GM18907 (cell line): ENCODE measurements around the gene TRIP12.
"Not testable (repeated sequence)": the region's sequence is repeated elsewhere in the genome, so short reads cannot be mapped to it uniquely, and the experiment has no call there.

Experiments used
- ATAC-seq: cut with Tn5 transposase; IDR thresholded peaks from one replicate; pipeline ENCODE4 v1.9.1; 2021; ENCODE audit warnings: mild to moderate bottlenecking, moderate library complexity; ENCODE audit not compliant: unreplicated experiment

Gene TRIP12

GRCh38 chr2:229779650-229780049, 142.2 kb downstream of the TRIP12 start:
- ATAC-seq, result no peak

GRCh38 chr2:229777716-229778115, 144.1 kb downstream of the TRIP12 start:
- no peak for ATAC-seq

GRCh38 chr2:229775614-229776313, 146.0 kb downstream of the TRIP12 start:
- peak; percentile 62 for ATAC-seq

GRCh38 chr2:229774237-229774636, 147.6 kb downstream of the TRIP12 start:
- no peak for ATAC-seq

GRCh38 chr2:229768235-229768634, 153.6 kb downstream of the TRIP12 start:
- ATAC-seq, result no peak

- ATAC-seq, result no peak
Observed at GRCh38 chr2:229765721-229766120, 156.1 kb downstream of the TRIP12 start.

- no peak for ATAC-seq
Observed at GRCh38 chr2:229761663-229762062, 160.1 kb downstream of the TRIP12 start.

GRCh38 chr2:229757462-229757861, 164.3 kb downstream of the TRIP12 start:
- ATAC-seq, result not testable (repeated sequence)

- ATAC-seq, result no peak
Observed at GRCh38 chr2:229752970-229753729, 168.7 kb downstream of the TRIP12 start.

- no peak for ATAC-seq
Observed at GRCh38 chr2:229749779-229750178, 172.0 kb downstream of the TRIP12 start.

- no peak for ATAC-seq
Observed at GRCh38 chr2:229748950-229749349, 172.9 kb downstream of the TRIP12 start.

GRCh38 chr2:229742691-229743090, 179.1 kb downstream of the TRIP12 start:
- ATAC-seq, result not testable (repeated sequence)

- no peak for ATAC-seq
Observed at GRCh38 chr2:229740279-229740678, 181.5 kb downstream of the TRIP12 start.

GRCh38 chr2:229738024-229738625, 183.7 kb downstream of the TRIP12 start:
- no peak for ATAC-seq

GRCh38 chr2:229734410-229734809, 187.4 kb downstream of the TRIP12 start:
- no peak for ATAC-seq

GRCh38 chr2:229733611-229734245, 188.1 kb downstream of the TRIP12 start:
- no peak for ATAC-seq

GRCh38 chr2:229732897-229733296, 188.9 kb downstream of the TRIP12 start:
- ATAC-seq, result no peak

GRCh38 chr2:229731916-229732315, 189.9 kb downstream of the TRIP12 start:
- ATAC-seq, result no peak

- ATAC-seq, result no peak
Observed at GRCh38 chr2:229731363-229731762, 190.4 kb downstream of the TRIP12 start.

GRCh38 chr2:229728370-229728769, 193.4 kb downstream of the TRIP12 start:
- ATAC-seq, result no peak

- no peak for ATAC-seq
Observed at GRCh38 chr2:229726643-229727042, 195.2 kb downstream of the TRIP12 start.
